ENCODE results near the gene PNCK.

PNCK gene

DNA sequence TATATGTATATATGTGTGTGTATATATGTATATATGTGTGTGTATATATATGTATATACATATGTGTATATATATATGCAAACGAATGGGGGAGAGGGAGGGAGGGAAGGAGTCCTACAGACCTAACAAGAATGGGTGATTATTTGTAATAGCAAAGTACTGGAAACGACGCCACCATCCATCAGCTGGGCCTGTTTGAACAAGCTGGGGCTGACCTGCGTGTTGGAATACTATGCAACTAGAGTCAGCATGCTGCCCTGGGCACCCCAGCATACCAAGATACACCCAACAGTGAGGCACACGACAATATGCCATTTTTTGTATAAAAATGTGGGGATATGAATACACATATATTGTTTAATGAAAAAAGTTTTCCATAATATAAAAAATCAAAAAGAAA, 53.0 kb downstream of the PNCK start:
- no peaks in the 10 kb centered on the region for H3K9me3 ChIP-seq (ENCODE audit: insufficient read depth, low read length)
- no peaks in the 10 kb centered on the region for H4K20me1 ChIP-seq (ENCODE audit: low read depth, low read length)
- H3K27ac ChIP-seq (ENCODE audit: low read depth, low read length), result no peak overlapping the region
- no peaks in the 10 kb centered on the region for H3F3A ChIP-seq (ENCODE audit: insufficient read depth)
- H3K4me3 ChIP-seq (ENCODE audit: insufficient read depth, low read length, poor library complexity, severe bottlenecking), result no peak overlapping the region
- H3K4me2 ChIP-seq (ENCODE audit: low read depth, low read length, poor library complexity, severe bottlenecking), result no peak overlapping the region
- no peaks in the 10 kb centered on the region for H3K79me2 ChIP-seq (ENCODE audit: insufficient read depth, low read length)
- no peaks in the 10 kb centered on the region for H3K9me2 ChIP-seq (replicated peaks; ENCODE audit: insufficient read depth, low read length)
- TF ChIP-seq, protein P1, sequence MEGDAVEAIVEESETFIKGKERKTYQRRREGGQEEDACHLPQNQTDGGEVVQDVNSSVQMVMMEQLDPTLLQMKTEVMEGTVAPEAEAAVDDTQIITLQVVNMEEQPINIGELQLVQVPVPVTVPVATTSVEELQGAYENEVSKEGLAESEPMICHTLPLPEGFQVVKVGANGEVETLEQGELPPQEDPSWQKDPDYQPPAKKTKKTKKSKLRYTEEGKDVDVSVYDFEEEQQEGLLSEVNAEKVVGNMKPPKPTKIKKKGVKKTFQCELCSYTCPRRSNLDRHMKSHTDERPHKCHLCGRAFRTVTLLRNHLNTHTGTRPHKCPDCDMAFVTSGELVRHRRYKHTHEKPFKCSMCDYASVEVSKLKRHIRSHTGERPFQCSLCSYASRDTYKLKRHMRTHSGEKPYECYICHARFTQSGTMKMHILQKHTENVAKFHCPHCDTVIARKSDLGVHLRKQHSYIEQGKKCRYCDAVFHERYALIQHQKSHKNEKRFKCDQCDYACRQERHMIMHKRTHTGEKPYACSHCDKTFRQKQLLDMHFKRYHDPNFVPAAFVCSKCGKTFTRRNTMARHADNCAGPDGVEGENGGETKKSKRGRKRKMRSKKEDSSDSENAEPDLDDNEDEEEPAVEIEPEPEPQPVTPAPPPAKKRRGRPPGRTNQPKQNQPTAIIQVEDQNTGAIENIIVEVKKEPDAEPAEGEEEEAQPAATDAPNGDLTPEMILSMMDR (IDR thresholded peaks at IDR 0.05; ENCODE audit: insufficient read depth, low read length, poor library complexity, severe bottlenecking), result no peak
- TF ChIP-seq EZH2phosphoT487 (conservative IDR thresholded peaks at IDR 0.05; ENCODE audit: low read length), result no peak
- no peaks in the 10 kb centered on the region for H3K36me3 ChIP-seq (ENCODE audit: low read length)
- H3K27me3 ChIP-seq (ENCODE audit: low read length), result no peaks in the 10 kb centered on the region
- no peak overlapping the region for H2AFZ ChIP-seq (ENCODE audit: low read depth, low read length, severe bottlenecking)
- no peak overlapping the region for H3K9ac ChIP-seq (ENCODE audit: low read length)

All from SU-DHL-6 (cell line).